ENCODE data around the gene PIGU.

GRCh38 chr20:34522969-34523871 is 153.7 kb downstream of the PIGU start:
- TF ChIP-seq POLR2A (IDR thresholded peaks at IDR 0.05) (no peak), CTCF (IDR thresholded peaks at IDR 0.05) (peak in 3 of 4 experiments; percentile 40 to 52 (median 45))
